ENCODE data around the gene HSPA1L.
A peak's percentile ranks its signal among the peaks of the same experiment; 100 is the strongest.
"Not testable (repeated sequence)": the region's sequence is repeated elsewhere in the genome, so short reads cannot be mapped to it uniquely, and the experiment has no call there.

Gene HSPA1L

DNA sequence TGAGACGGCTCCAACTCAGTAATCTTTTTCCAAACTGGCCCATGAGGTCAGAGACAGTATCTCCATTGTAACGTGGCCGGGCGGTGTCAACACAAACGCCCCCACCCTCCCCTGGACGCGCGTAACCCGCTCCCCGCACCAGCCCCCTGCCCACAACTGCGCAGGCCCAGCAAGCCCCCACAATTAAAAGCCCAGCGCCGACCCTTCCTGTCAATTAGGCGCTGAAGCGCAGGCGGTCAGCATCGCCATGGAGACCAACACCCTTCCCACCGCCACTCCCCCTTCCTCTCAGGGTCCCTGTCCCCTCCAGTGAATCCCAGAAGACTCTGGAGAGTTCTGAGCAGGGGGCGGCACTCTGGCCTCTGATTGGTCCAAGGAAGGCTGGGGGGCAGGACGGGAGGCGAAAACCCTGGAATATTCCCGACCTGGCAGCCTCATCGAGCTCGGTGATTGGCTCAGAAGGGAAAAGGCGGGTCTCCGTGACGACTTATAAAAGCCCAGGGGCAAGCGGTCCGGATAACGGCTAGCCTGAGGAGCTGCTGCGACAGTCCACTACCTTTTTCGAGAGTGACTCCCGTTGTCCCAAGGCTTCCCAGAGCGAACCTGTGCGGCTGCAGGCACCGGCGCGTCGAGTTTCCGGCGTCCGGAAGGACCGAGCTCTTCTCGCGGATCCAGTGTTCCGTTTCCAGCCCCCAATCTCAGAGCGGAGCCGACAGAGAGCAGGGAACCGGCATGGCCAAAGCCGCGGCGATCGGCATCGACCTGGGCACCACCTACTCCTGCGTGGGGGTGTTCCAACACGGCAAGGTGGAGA lies at the start of gene HSPA1L, which contains the start of gene HSPA1A:
Gene HSPA1L (minus strand): TSS at position 259 of the 814 bp plus-strand sequence. CDS start 3,311 bp downstream, outside the sequence.
Gene HSPA1A (plus strand): TSS at position 519 of the 814 bp plus-strand sequence. CDS start 214 bp downstream, at position 733.
- DNase-seq = peak; percentile 96

DNA sequence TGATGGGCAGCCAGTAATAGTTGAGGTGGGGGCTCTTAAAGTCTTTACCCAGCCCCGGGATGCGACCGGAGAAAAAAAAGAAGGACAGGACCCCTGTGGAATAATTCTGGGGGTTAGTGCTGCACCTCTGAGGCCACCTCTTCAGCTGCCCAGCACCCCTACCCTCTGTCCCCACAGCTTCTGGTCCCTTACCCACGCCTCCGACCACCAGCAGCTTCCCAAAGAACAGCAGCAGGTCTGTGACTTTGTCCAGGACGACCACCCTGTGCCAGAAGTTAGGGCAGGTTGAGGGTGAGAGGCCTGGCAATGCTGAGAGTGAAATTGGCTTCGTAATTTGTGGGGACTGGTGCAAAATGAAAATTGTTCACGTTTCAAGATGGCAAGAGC lies 49.7 kb upstream of the HSPA1L start:
- DNase-seq = no peak

DNA sequence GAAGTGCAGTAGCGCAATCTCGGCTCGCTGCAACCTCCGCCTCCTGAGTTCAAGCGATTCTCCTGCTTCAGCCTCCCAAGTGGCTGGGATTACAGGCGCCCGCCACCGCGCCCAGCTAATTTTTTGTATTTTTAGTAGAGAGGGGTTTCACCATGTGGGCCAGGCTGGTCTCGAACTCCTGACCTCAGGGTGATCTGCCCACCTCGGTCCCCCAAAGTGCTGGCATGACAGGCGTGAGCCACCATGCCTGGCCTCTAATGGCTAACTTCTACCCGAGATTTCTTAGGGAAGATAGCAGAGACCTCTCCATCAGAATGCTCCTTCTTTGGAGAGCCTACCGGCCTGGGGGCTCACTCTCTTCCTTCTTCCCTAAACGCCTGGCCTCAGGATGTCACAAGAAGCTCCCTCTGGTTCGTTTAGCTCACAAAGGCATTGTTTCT lies 49.1 kb upstream of the HSPA1L start:
- DNase-seq = not testable (repeated sequence)

DNA sequence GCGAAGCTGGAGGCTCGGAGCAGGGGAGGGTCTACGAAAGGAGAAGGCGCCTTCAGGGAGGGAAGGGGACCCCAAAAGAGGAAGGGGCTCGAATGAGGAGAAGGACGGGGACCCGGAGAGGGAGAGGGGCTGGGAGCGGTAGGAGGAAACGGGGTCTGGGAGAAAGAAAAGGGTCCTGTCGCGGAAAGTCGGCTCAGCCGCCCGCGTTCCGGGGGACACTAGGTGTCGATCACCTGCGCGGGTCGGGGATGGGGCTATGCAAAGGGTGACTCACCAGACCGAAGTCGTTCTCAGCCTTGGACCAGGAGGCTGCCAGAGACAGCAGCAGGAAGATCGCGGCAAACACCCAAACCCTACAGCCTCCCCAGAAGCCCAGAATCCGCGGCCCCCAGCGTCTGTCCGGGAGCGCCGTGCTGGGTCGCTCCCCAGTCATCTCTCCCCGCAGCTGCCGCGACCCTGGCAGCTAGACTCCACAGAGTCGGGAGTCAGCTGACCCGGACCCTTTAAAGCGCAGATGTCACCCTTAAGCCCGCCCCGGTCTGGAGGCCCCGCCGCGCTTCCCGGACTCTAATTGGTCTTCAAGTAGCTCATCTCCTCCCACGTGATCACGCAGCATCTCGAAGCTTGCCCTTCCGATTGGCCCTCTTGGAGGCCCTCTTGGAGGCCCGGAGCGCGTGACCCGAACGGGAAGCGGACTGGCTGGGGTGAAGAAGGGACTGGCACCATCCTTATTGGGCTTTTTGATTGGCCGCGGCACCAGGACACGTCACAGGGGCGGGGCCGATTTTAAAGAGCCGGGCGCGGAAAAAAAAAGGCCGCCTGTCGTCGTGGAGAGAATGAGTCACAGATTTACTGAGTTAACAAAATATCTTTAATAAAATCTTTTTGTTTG lies 47.5 kb upstream of the HSPA1L start, which contains the start of gene NEU1:
Gene NEU1 (minus strand): TSS at position 478 of the 892 bp plus-strand sequence. CDS start 45 bp downstream, at position 433.
- DNase-seq = peak; percentile 100

DNA sequence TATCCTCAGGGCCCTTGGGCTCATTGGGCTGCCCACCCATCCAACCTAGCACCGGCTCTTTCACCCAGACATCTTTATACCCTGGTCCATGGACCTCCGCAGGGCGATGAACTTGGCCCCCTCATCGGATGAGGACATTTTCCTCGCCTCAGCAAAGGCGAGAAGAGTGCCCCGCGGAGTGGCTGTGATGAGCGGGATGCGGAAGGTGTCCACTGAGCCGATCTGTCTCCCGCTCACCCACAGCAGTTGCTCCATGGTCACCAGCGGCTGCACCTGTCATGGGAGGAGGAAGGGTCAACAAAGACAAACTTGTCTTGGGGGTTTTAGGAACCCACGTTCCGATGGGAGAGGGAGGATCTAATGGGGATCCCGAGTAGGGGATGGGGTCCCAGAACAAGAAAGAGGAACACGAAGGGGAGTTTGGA lies 46.8 kb upstream of the HSPA1L start:
- DNase-seq = no peak

DNA sequence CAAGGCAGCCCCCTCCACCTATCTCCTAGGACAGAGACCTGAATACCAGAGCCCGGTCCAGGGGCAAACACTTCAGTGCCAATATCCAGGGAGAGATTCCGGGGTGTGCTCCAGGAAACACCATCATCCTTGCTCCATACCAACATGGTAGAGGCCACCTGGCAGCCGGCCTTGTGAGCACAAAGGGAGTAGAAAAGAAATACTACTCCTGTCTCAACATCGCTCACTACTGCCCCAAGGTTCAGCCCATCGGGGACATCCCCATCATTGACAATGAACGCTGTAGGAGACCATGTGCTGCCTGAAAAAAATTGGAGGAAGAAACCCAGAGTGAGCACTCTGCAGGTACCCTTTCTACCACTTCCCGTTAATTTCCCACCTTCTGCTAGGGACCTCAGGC lies 46.1 kb upstream of the HSPA1L start:
- DNase-seq = no peak

DNA sequence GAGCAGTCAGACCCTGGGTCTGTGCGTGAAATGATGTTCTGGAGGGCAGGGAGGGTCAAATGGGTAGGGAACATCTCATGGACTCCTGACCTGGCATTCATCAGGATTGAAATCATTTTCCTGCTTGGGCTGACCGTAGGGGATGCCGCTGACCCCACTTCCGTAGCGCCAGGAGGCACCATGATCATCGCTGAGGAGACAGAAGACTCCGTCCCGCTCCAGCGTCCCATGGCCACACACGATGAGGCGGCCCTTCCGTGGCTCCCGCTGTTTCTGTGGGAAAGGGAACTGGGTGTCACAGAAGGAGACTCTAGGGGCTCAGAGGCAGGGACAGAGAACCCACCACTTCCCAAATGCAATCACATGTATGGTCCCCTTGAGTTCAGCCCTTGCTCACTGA lies 45.3 kb upstream of the HSPA1L start:
- no peak for DNase-seq

DNA sequence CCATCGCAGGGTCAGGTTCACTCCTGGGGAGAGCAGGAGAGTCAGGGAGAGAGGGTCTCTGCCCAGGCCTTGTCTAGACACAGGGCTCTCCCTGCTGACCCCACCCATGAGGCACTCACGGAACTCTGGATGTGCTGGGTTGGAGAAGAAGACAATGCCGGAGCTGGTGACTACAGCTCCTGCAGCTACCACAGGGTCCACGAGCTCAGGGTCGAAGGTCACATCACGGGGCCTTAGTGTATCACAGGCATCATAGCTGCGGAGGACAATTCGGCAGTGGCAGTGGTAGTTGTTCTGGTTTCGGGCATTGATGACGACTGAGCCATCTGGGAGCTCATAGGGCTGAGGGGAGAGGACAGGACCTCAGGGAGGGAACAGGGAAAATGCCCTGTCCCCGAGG lies 44.8 kb upstream of the HSPA1L start:
- no peak for DNase-seq

DNA sequence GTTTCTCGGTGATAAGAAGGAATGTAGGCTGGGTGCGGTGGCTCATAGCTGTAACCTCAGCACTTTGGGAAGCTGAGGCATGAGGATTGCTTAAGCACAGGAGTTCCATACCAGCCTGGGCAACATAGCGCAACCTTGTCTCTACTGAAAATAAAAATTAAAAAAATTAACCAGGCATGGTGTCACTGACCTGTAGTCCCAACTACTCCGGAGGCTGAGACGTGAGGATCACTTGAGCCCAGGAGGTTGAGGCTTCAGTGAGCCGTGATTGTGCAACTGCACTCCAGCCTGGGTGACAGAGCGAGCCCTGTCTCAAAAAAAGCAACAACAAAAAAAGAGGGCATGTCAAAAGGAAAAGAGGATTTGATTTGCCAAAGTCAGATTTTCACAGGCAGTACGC lies 43.6 kb upstream of the HSPA1L start:
- no peak for DNase-seq

DNA sequence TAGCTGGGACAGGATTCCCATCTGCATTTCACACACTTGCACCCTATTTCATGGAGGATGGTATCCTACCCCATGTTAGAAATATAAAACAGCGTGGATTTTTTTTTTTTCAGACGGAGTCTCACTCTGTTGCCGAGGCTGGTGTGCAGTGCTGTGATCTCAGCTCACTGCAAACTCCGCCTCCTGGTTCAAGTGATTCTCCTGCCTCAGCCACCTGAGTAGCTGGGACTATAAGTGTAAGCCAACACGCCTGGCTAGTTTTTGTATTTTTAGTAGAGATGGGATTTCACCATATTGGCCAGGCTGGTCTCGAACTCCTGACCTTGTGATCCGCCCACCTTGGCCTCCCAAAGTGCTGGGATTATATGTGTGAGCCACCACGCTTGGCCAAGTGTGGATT lies 42.7 kb upstream of the HSPA1L start:
- not testable (repeated sequence) for DNase-seq

DNA sequence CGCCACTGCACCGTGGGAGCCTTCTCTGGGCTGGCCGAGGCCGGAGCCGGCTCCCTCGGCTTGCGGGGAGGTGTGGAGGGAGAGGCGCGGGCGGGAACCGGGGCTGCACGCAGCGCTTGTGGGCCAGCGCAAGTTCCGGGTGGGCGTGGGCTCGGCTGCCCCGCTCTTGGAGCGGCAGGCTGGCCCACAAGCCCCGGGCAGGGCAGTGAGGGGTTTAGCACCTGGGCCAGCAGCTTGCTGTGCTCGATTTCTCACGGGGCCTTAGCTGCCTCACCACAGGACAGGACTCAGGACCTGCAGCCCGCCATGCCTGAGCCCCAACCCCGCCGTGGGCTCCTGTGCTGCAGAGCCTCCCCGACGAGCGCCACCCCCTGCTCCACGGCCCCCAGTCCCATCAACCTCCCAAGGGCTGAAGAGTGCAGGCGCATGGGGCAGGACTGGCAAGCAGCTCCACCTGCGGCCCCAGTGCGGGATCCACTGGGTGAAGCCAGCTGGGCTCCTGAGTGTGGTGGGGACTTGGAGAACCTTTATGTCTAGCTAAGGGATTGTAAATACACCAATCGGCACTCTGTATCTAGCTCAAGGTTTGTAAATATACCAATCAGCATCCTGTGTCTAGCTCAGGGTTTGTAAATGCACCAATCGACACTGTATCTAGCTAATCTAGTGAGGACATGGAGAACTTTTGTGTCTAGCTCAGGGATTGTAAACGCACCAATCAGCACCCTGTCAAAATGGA lies 37.1 kb upstream of the HSPA1L start:
- DNase-seq = not testable (repeated sequence)

DNA sequence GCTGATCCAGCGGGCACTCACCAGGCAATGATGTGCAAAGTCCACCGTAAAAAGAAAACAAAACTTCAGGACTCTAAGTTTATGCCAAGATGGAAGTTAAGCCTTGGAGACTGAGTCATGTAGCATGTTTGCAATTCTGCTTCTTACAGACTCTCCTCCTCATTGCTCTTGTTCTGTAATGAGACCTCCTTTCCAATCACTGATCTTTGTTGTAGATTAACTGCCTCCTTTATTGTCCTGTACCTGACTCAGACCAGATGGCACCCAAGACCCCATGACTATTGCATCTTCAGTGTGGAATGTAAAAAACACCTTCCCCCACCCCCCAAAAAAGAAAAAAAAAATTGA lies 36.4 kb upstream of the HSPA1L start:
- DNase-seq = no peak

DNA sequence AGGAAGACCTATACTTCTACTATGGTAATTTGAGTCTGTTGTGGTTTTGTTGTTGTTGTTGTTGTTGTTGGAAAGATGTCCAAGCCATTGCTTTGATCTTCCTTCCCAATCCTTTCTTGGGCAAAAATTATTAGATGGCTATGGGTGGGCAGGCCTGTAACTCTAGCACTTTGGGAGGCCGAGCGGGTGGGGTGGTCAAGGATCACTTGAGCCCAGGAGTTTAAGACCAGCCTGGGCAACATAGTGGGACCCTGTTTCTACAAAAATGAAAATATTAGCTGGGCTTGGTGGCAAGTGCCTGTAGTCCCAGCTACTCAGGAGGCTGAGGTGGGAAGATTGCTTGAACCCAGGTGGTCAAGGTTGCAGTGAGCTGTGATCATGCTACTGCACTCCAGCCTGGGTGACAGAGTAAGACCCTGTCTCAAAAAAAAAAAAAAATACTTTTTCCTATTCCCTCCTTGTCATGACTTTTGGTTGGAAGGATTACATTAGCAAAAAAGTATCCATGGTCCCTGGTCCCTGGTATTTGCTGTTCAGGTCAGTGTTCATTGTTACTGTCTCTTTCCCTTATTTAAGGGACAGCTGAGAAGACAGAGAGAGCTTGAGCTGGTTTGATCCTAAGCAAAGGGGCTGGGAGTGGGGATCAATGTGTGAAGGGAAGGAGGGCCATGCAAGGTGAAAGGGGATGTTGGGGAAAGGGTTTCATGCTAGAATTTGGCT lies 35.8 kb upstream of the HSPA1L start:
- no peak for DNase-seq

DNA sequence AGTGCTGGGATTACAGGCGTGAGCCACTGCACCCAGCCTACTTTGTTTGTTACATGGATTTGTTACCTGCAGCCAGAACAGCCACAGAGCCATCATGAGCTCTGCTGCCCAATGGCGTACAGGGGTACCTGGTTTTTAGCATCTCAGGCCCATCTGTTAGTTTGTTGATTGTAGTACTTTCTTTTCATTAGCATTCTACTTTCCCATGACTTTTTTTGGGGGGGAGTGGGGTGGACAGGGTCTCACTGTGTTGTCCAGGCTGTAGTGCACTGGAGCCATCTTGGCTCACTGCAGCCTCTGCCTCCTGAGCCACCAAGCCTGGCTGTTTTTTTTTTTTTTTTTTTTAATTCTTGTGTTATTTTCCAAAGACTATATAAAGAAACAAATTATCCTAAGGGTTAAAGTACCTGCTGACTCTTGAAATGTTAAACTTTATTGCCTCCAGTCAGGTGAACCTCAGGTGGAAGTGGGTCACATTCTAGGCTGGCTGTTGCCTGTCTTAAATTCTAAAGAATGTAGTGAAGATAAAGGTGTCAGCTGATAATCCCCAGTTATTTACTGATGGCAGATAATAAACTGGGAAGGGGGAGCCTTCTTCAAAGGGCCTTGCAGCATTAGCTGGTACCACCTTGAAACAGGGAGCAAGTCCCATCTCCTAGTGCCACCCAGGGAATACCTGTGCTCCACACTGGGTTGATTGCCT lies 32.3 kb upstream of the HSPA1L start:
- no peak for DNase-seq

DNA sequence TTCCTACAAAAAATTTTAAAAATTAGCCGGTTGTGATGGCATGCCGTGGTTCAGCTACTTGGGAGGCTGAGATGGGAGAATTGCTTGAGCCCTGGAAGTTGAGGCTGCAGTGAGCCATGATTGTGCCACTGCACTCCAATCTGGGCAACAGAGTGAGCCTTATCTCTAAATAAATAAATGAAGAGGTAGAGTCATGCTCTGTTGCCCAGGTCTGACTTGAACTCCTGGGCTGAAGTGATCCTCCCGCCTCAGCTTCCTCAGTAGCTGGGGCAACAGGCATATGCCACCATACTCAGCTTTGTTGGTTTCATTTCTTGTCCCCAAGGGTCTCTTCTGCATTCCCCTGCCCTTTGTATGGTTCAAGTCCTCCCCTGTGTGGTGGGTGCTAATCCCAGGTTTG lies 29.4 kb upstream of the HSPA1L start:
- no peak for DNase-seq

DNA sequence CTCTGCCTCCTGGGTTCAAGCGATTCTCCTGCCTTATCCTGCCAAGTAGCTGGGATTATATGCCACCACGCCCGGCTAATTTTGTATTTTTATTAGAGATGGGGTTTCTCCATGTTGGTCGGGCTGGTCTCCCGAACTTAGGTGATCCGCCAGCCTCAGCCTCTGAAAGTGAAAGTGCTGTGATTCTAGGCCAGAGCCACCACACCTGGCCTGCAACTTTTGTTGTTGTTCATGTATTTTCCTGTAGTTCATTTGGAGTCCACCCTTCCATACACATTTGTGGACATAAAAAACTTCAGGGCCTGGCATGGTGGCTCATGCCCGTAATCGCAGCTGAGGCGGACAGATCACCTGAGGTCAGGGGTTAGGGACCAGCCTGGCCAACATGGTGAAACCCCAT lies 27.0 kb upstream of the HSPA1L start:
- DNase-seq = no peak

DNA sequence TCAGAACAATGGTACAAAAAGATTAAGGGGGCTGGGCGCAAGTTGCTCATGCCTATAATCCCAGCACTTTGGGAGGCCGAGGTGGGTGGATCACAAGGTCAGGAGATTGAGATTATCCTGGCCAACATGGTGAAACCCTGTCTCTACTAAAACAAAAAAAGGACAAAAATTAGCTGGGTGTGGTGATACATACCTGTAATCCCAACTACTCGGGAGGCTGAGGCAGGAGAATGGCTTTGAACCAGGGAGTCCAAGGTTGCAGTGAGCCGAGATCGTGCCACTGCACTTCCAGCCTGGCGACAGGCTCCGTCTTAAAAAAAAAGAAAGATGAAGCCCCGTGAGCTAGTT lies 24.7 kb upstream of the HSPA1L start:
- not testable (repeated sequence) for DNase-seq

DNA sequence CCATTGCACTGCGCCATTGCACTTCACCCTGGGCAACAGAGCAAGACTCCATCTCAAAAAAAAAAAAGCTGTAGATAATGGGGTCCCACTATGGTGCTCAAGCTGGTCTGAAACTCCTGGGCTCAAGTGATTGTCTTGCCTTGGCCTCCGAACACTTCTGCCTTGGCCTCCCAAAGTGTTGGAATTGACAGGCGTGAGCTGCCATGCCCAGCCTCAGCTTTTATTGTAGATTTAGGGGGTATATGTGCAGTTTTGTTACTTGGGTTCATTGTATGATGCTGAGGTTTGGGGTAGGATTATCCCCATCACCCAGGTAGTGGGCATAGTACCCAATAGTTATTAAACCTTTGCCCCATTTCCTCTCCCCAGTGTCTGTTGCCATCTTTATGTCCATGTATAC lies 23.9 kb upstream of the HSPA1L start:
- no peak for DNase-seq

DNA sequence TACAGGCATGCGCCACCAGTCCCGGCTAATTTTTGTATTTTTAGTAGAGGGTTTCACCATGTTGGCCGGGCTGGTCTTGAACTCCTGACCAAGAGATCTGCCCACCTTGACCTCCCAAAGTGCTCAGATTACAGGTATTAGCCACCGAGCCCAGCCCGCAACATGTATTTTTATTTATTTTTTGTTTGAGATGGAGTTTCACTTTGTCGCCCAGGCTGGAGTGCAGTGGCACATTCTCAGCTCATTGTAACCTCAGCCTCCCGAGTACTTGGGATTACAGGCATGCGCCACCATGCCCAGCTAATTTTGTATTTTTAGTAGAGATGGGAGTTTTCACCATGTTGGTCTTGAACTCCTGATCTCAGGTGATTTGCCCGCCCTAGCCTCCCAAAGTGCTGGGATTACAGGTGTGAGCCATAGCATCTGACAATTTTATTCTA lies 23.1 kb upstream of the HSPA1L start:
- DNase-seq = not testable (repeated sequence)

DNA sequence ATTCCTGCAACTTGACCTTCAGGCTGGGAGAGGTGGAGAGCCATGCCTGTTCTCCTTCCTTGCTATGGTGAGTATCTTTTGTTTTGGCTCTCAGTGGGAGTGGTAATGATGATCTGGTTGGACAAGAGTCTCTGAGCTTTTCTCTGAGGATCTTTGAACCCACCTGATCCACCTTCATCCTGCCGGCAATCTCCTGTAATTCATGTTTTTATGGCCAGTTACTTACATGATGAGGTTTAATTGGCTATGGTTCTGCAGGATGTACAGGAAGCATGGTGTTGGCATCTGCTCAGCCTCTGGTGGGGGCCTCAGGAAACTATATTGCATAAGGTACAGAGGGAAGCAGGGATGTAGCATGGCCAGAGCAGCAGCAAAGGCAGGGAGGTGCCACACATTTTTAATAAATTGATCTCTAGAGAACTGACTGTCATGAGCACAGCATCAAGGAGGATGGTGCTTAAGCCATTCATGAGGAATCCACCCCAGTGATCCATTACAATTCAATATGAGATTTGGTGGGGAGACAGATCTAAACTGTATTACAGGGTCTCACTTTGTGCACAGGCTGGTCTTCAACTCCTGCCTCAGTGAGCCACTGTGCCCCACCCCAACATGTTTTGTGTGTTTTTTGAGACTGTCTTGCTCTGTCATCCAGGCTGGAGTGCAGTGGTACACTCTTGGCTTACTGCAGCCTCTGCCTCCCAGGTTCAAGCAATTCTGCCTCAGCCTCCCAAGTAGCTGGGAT lies 22.5 kb upstream of the HSPA1L start:
- DNase-seq = no peak

All from hippocampal formation (tissue), 2 donors.